ENCODE data around the gene NR2F1. TPM values are rescaled to one million over a fixed set of nuclear protein-coding genes. Genes with fewer than 3 reads are reported as not detected.

NR2F1 gene
- total and polyA plus RNA-seq, 2 experiments from 2014 or later: 7.3 to 19.9 TPM

DNA sequence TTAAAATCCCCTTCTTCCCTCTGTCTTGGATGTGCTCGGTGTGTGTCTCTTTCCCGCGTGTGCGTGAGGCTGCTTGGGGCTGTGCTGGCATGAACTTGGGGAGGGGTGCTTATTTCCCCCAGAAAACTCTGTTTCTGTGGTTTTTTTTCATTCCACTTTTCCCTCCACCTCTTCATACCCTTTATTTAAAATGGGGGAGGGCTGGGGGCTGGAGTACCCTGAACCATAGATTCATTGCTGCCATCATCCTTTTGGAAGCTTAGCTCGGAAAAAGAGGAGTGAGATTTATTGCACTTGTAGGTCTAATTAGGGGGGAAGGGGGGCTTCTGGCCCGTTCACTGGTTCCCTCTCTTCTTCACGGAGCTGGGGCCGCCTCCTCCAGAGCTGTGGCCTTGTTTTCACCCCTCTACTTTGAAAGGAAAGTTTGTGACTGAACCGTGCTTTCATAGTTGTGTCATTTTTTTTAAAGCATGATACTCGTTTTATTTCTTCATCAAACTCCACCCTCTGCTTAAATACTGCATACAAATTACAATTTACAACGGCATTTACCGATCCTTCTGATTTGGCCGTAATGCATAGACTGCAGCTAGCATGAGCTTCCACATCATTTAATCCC, 2.9 kb downstream of the NR2F1 start:
- DNase-seq (ENCODE audit: low spot score): no peak
- peaks cover 8% of the 10 kb centered on the region for H3K79me2 ChIP-seq
- peaks cover 13% of the 10 kb centered on the region for H4K20me1 ChIP-seq (ENCODE audit: insufficient read depth, poor library complexity, severe bottlenecking)
- no peak overlapping the region for H3K27ac ChIP-seq
- peaks cover 77% of the 10 kb centered on the region for H3K27me3 ChIP-seq
- 13% methylated on average over 13 of the region's 13 CpGs for WGBS (ENCODE audit: low lambda C conversion rate, missing lambda C conversion rate)
- no peaks in the 10 kb centered on the region for H3K36me3 ChIP-seq (replicated peaks; ENCODE audit: insufficient read depth, low read depth)
- TF ChIP-seq EZH2 (IDR thresholded peaks at IDR 0.05; ENCODE audit: borderline replicate concordance) (no peak), CTCF (IDR thresholded peaks at IDR 0.05; ENCODE audit: poor library complexity) (no peak), EZH2phosphoT487 (IDR thresholded peaks at IDR 0.05; ENCODE audit: low read depth, severe bottlenecking, unreplicated experiment) (no peak)
- H3K4me2 ChIP-seq: peak overlapping the region; percentile 94
- H3K9me3 ChIP-seq (ENCODE audit: low read depth): no peaks in the 10 kb centered on the region
- H3K4me3 ChIP-seq: peak overlapping the region; percentile 22
- no peaks in the 10 kb centered on the region for H3K9me2 ChIP-seq (replicated peaks; ENCODE audit: insufficient read depth)
- H2AFZ ChIP-seq: no peak overlapping the region
- H3K4me1 ChIP-seq (ENCODE audit: insufficient read depth): peaks cover 5% of the 10 kb centered on the region

DNA sequence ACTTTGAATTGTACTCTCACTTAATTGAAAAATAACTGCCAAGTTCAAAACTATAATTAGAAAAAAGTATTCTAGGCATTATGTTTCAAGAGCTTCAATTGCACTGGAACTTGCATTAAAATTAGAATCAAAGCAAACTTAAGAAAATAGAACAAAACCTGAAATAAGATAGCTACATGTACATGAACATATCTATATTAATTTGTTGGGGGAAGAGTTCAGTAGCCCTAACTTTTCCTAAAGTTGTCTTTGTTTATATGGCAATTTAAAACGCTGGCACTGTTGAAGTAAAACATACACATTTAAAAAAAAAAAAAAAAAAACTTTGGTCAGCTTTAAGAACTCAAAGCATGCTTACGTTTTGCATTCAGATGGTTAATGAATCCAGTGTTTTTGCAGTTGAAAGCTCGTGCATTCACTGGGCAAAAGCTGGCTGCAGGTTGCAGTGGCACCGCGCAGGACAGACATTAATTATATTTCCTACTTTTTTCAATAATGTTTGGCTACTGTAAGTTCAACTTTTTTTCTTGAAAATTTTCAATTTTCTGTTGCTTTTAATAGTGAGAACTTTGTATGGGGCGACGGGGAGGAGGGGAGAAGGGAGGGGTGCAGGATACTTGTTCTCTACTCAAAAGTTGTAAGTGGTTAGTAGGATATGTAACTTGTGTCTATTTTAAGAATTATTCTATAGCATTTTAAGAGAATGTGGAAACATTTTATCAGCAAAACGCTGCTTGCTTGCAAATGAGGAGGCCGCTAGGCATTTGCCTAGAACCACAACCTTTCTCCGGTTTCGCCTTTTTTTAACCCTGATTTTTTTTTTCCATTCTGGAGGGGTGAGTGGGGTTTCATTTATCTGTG, 3.9 kb downstream of the NR2F1 start:
- Histone ChIP-seq H3K36me3 (replicated peaks; ENCODE audit: insufficient read depth, low read depth) (no peaks in the 10 kb centered on the region), H3K79me2 (peaks cover 8% of the 10 kb centered on the region), H3K4me3 (peak overlapping the region; percentile 22), H4K20me1 (ENCODE audit: insufficient read depth, poor library complexity, severe bottlenecking) (peaks cover 13% of the 10 kb centered on the region), H2AFZ (no peak overlapping the region), H3K27ac (no peak overlapping the region), H3K9me2 (replicated peaks; ENCODE audit: insufficient read depth) (no peaks in the 10 kb centered on the region), H3K9me3 (ENCODE audit: low read depth) (no peaks in the 10 kb centered on the region), H3K27me3 (peaks cover 83% of the 10 kb centered on the region), H3K4me2 (peak overlapping the region; percentile 94), H3K4me1 (ENCODE audit: insufficient read depth) (peaks cover 5% of the 10 kb centered on the region)
- DNase-seq (ENCODE audit: low spot score): no peak
- no peak for TF ChIP-seq EZH2phosphoT487 (IDR thresholded peaks at IDR 0.05; ENCODE audit: low read depth, severe bottlenecking, unreplicated experiment)
- TF ChIP-seq EZH2 (IDR thresholded peaks at IDR 0.05; ENCODE audit: borderline replicate concordance): no peak
- no peak for TF ChIP-seq CTCF (IDR thresholded peaks at IDR 0.05; ENCODE audit: poor library complexity)
- WGBS (ENCODE audit: low lambda C conversion rate, missing lambda C conversion rate): 36% methylated on average over 11 of the region's 11 CpGs

GRCh38 chr5:93587597-93588351, 4.8 kb downstream of the NR2F1 start:
- Histone ChIP-seq H3K27ac (no peak overlapping the region), H3K9me2 (replicated peaks; ENCODE audit: insufficient read depth) (no peaks in the 10 kb centered on the region), H3K9me3 (ENCODE audit: low read depth) (no peaks in the 10 kb centered on the region), H3K36me3 (replicated peaks; ENCODE audit: insufficient read depth, low read depth) (no peaks in the 10 kb centered on the region), H3K4me2 (peak overlapping the region; percentile 94), H3K27me3 (peaks cover 82% of the 10 kb centered on the region), H3K4me1 (ENCODE audit: insufficient read depth) (peaks cover 5% of the 10 kb centered on the region), H3K79me2 (peaks cover 8% of the 10 kb centered on the region), H4K20me1 (ENCODE audit: insufficient read depth, poor library complexity, severe bottlenecking) (peaks cover 13% of the 10 kb centered on the region), H2AFZ (no peak overlapping the region), H3K4me3 (no peak overlapping the region)
- TF ChIP-seq EZH2phosphoT487 (IDR thresholded peaks at IDR 0.05; ENCODE audit: low read depth, severe bottlenecking, unreplicated experiment) (no peak), EZH2 (IDR thresholded peaks at IDR 0.05; ENCODE audit: borderline replicate concordance) (peak; percentile 90)
- no peak for DNase-seq (ENCODE audit: low spot score)
- 20% methylated on average over 59 of the region's 59 CpGs for WGBS (ENCODE audit: low lambda C conversion rate, missing lambda C conversion rate)
